K562 (cell line): Measurements from ENCODE around the gene ACADL. TPM values are rescaled to one million over a fixed set of nuclear protein-coding genes. Genes with fewer than 3 reads are reported as not detected.

Experiments used
- ATAC-seq: fragments of 200-7000 bp; cut with Tn5 transposase; 3 replicates; pipeline ENCODE4 v1.9.1; 2020; ENCODE audit warnings: moderate library complexity
- BruUV-seq: library from RNA; stranded (reverse); fragments of 400-500 nt; replicated peaks from 2 replicates; lab custom pipeline; 2021; lab: Mats Ljungman, UMichigan
- CTCF ChIA-PET: fragments of 300-600 bp; formaldehyde crosslinking; extraction: SDS; loops from one replicate; lab custom pipeline; 2021; ENCODE audit warnings: low intra/inter-chr PET ratio; lab: Yijun Ruan, JAX
- POLR2A ChIA-PET: fragments of 300-600, 350-650 bp; sonication (Branson Sonifier 250); formaldehyde crosslinking; extraction: SDS; loops from one replicate; lab custom pipeline; 2021; ENCODE audit warnings: antibody characterized with exemption, inconsistent platforms; lab: Yijun Ruan, JAX
- DNase-seq, 4 experiments: peaks; one replicate each; pipeline versions ENCODE4 v3.0.0 to v3.0.0-alpha.2; 2011 to 2018; ENCODE audit warnings: low spot score in 3 of 4, mixed read lengths in 3 of 4; ENCODE audit errors: extremely low read depth in 1 of 4
- FAIRE-seq: peaks from 2 replicates; lab custom pipeline; 2011; peaks lifted over from hg19 to GRCh38; lab: Jason Lieb, UNC
- H2AFZ ChIP-seq: 2 replicates; pipeline ENCODE4 v1.6.0; 2011; ENCODE audit warnings: low read depth, low read length, control low read depth, inconsistent platforms
- H3K27ac ChIP-seq: fragments of 200-600 bp; 3 replicates; pipeline ENCODE4 v1.8.0; 2011; ENCODE audit warnings: low read depth, mild to moderate bottlenecking, control low read depth, inconsistent platforms, low read length, moderate library complexity, mixed read lengths; ENCODE audit errors: extremely low read depth
- H3K27me3 ChIP-seq, 2 experiments: fragments of 300-600 bp in 1 of 2; 2 replicates in 1 of 2; 3 replicates in 1 of 2; pipeline versions ENCODE4 v1.6.0 to v1.8.0; 2011; ENCODE audit warnings: inconsistent platforms in 2 of 2, low read length in 2 of 2, mild to moderate bottlenecking in 1 of 2, mixed read lengths in 1 of 2, moderate library complexity in 1 of 2; ENCODE audit not compliant: control insufficient read depth in 2 of 2, insufficient read depth in 2 of 2
- H3K36me3 ChIP-seq: fragments of 300-600 bp; 3 replicates; pipeline ENCODE4 v1.8.0; 2011; ENCODE audit warnings: mild to moderate bottlenecking, low read length, inconsistent platforms; ENCODE audit not compliant: control insufficient read depth, insufficient read depth
- H3K4me1 ChIP-seq, 2 experiments: fragments of 200-600 bp in 1 of 2; replicated peaks in 1 of 2; 2 replicates in 1 of 2; 3 replicates in 1 of 2; pipeline versions ENCODE4 v1.5.1 to v1.8.0; 2011; ENCODE audit warnings: inconsistent platforms in 2 of 2, low read length in 2 of 2, mild to moderate bottlenecking in 1 of 2, mixed read lengths in 1 of 2, moderate library complexity in 1 of 2; ENCODE audit not compliant: control insufficient read depth in 2 of 2, insufficient read depth in 2 of 2
- H3K4me2 ChIP-seq: 2 replicates; pipeline ENCODE4 v1.6.1; 2011; ENCODE audit warnings: low read length, control low read depth, inconsistent platforms, mixed read lengths; ENCODE audit not compliant: insufficient read depth
- H3K4me3 ChIP-seq: fragments of 200-600 bp; sonication (generic), shearing (Covaris generic); 2 replicates; pipeline ENCODE4 v1.5.1; 2016; ENCODE audit warnings: control low read depth, inconsistent platforms
- H3K79me2 ChIP-seq: fragments of 200-600 bp; 3 replicates; pipeline ENCODE4 v1.8.0; 2011; ENCODE audit warnings: low read length, inconsistent platforms; ENCODE audit not compliant: control insufficient read depth, insufficient read depth
- H3K9ac ChIP-seq, 2 experiments: 2 replicates each; pipeline versions ENCODE4 v1.6.0 to v1.6.1; 2011; ENCODE audit warnings: low read depth in 2 of 2, low read length in 2 of 2, control low read depth in 1 of 2, inconsistent platforms in 1 of 2, mild to moderate bottlenecking in 1 of 2, mixed read lengths in 1 of 2; ENCODE audit not compliant: insufficient read depth in 1 of 2
- H3K9me1 ChIP-seq: one replicate; pipeline ENCODE4 v1.6.0; 2011; ENCODE audit warnings: inconsistent platforms, mild to moderate bottlenecking, low read length, moderate library complexity; ENCODE audit not compliant: control insufficient read depth, insufficient read depth
- H3K9me3 ChIP-seq: replicated peaks from 2 replicates; pipeline ENCODE4 v1.5.1; 2011; ENCODE audit warnings: low read depth, low read length, inconsistent platforms; ENCODE audit not compliant: control insufficient read depth, insufficient read depth
- H4K20me1 ChIP-seq: replicated peaks from 2 replicates; pipeline ENCODE4 v1.6.1; 2011; ENCODE audit warnings: low read length, inconsistent platforms, mixed read lengths; ENCODE audit not compliant: control insufficient read depth, insufficient read depth
- ARID2 ChIP-seq: fragments of 450-650 bp; IDR thresholded peaks from 2 replicates; pipeline ENCODE4 v1.6.1; 2017; ENCODE audit warnings: antibody characterized with exemption, mild to moderate bottlenecking
- BRF1 ChIP-seq: IDR thresholded peaks from 3 replicates; pipeline ENCODE4 v1.6.1; 2011; ENCODE audit warnings: borderline replicate concordance, mild to moderate bottlenecking; ENCODE audit not compliant: insufficient read length; ENCODE audit errors: extremely low read depth
- HNRNPH1 ChIP-seq: fragments of 200-400 bp; formaldehyde crosslinking; optimal IDR thresholded peaks from 2 replicates; pipeline ENCODE3; 2017; ENCODE audit warnings: low read depth, mild to moderate bottlenecking, low read length, moderate library complexity
- IRF2 ChIP-seq: sonication (generic); formaldehyde crosslinking; IDR thresholded peaks from 2 replicates; pipeline ENCODE4 v1.8.1; 2022; ENCODE audit warnings: mild to moderate bottlenecking, missing genetic modification reagents
- L3MBTL2 ChIP-seq: fragments of 450-650 bp; IDR thresholded peaks from 2 replicates; pipeline ENCODE4 v1.6.1; 2016; ENCODE audit warnings: mild to moderate bottlenecking, moderate library complexity
- PCBP1 ChIP-seq: fragments of 200-400 bp; formaldehyde crosslinking; IDR thresholded peaks from 2 replicates; pipeline ENCODE4 v1.6.1; 2018; ENCODE audit warnings: mild to moderate bottlenecking, low read depth, low read length; ENCODE audit not compliant: poor library complexity, severe bottlenecking
- RFX7 ChIP-seq: fragments of 250-450 bp; sonication (Bioruptor Pico); IDR thresholded peaks from 2 replicates; pipeline ENCODE4 v1.5.1; 2021; ENCODE audit warnings: mild to moderate bottlenecking
- SMAD2 ChIP-seq: fragments of 150-350 bp; IDR thresholded peaks from 2 replicates; pipeline ENCODE4 v1.6.1; 2014; ENCODE audit warnings: low read depth, mild to moderate bottlenecking, low read length
- SRSF7 ChIP-seq: fragments of 200-400 bp; formaldehyde crosslinking; optimal IDR thresholded peaks from 2 replicates; pipeline ENCODE3; 2017; ENCODE audit warnings: mild to moderate bottlenecking, low read depth, low read length
- XRCC5 ChIP-seq: fragments of 200-400 bp; formaldehyde crosslinking; IDR thresholded peaks from 2 replicates; pipeline ENCODE4 v1.6.1; 2017; ENCODE audit warnings: low read depth, mild to moderate bottlenecking, low read length
- WGBS: fragments of 100-300 bp; shearing (Covaris generic); methylation state at CpG from one replicate; pipeline ENCODE4 v1.1.6; 2016; ENCODE audit warnings: low coverage, mixed read lengths; ENCODE audit not compliant: insufficient coverage; ENCODE audit errors: missing lambda C conversion rate; 5-methylcytosine and 5-hydroxymethylcytosine counted together
- in situ Hi-C: fragments of 300-500 bp; cut with MboI; formaldehyde crosslinking; loops from 4 replicates; pipeline ENCODE4 v1.15.0; 2018; ENCODE audit warnings: inconsistent platforms, mixed read lengths
- intact Hi-C: fragments of 100-400 bp; cut with micrococcal nuclease; formaldehyde crosslinking; loops from 2 replicates; pipeline ENCODE4 v1.14.2; 2022
- polyA plus RNA-seq, 8 experiments: library from polyadenylated mRNA; depleted of rRNA in 4 of 8; stranded (reverse) in 5 of 8; unstranded in 3 of 8; fragments of >200 nt; fragmentation: Nextera tagmentation in 2 of 8; fragmentation: Illumina TruSeq in 1 of 8; extraction: Ambion mirVana in 2 of 8; extraction: Trizol in 1 of 8; gene quantifications; 2 replicates each; pipeline versions ENCODE4 v1.2.1 to v1.2.3, GENCODE V29; 2011 to 2014; ENCODE audit warnings: inconsistent platforms in 1 of 8, missing spikeins in 1 of 8
- total RNA-seq, 7 experiments: library from RNA; depleted of rRNA in 6 of 7; stranded (reverse); fragments of >200 nt in 6 of 7; fragmentation: Illumina TruSeq in 2 of 7; extraction: Trizol in 2 of 7; gene quantifications; 2 replicates each; pipeline versions ENCODE4 v1.2.1 to v1.2.3, GENCODE V29; 2011 to 2021; ENCODE audit warnings: low replicate concordance in 1 of 7

Gene ACADL
- total and polyA plus RNA-seq, 9 of the 15 experiments (the other 6 are each of a cell fraction or from before 2014, with no cell fraction given), result 0.07 TPM; not detected in 8

DNA sequence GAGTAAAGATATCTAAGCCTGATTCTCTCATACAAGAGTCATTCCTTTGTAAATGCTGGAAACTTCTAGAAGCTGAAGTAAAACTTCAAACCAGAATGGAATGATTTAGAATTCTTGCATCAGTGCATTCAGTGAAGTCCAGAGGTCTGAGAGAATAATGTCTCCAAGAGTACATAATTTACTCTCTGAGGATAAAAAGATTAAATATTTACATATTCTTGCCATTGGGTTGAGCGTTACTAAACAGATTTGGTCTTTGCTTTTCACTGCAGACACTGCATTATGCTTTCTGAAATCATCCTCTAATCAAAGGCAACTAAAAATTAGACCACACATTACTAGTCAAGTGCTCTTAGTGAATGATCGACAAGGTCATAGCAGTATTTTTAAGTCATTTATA lies 27.5 kb downstream of the ACADL start:
- H3K9ac ChIP-seq, result no peak overlapping the region
- H3K36me3 ChIP-seq, result no peaks in the 10 kb centered on the region
- no peak overlapping the region for H3K4me2 ChIP-seq
- no peak overlapping the region for H3K4me3 ChIP-seq
- no peaks in the 10 kb centered on the region for H3K27me3 ChIP-seq
- TF ChIP-seq SRSF7, result no peak
- no peak for TF ChIP-seq PCBP1
- no peak for TF ChIP-seq IRF2 (CRISPR knock-in tag)
- no peak for TF ChIP-seq L3MBTL2
- no peak for TF ChIP-seq ARID2
- TF ChIP-seq HNRNPH1, result no peak
- TF ChIP-seq RFX7 (CRISPR knock-in tag), result no peak
- TF ChIP-seq XRCC5, result no peak
- TF ChIP-seq SMAD2, result no peak
- TF ChIP-seq BRF1, result no peak
- FAIRE-seq (no peak), DNase-seq (no peak), ATAC-seq (no peak)
- in situ Hi-C loops (loop anchor here (5.0 to 25.0 kb wide), 2 partner anchors 220 to 1810 kb away; no protein-coding TSS in a partner anchor), intact Hi-C loops (loop anchor here (5.0 to 10.0 kb wide), 2 partner anchors 773 to 865 kb away; partner anchors contain the start of gene MAP2)
- H2AFZ ChIP-seq, result no peak overlapping the region
- H3K9me1 ChIP-seq, result no peaks in the 10 kb centered on the region
- H3K4me1 ChIP-seq, result no peaks in the 10 kb centered on the region
- no peak overlapping the region for H3K27ac ChIP-seq
- BruUV-seq, result no TSS peak
- 0% methylated on average over 2 of the region's 2 CpGs for WGBS
- POLR2A ChIA-PET, result no interaction called here
- no peaks in the 10 kb centered on the region for H3K9me3 ChIP-seq
- no peaks in the 10 kb centered on the region for H3K79me2 ChIP-seq
- CTCF ChIA-PET, result no interaction called here
- no peaks in the 10 kb centered on the region for H4K20me1 ChIP-seq
